SIG-M5 treated with dmso at 0.1 percent for 504 hours (cell line): ENCODE results near the gene ERBB3.

ENCODE experiments used
- DNase-seq: peaks from one replicate; lab custom pipeline; 2025; ENCODE audit not compliant: unreplicated experiment; lab: John Stamatoyannopoulos, UW

ERBB3 gene

DNA sequence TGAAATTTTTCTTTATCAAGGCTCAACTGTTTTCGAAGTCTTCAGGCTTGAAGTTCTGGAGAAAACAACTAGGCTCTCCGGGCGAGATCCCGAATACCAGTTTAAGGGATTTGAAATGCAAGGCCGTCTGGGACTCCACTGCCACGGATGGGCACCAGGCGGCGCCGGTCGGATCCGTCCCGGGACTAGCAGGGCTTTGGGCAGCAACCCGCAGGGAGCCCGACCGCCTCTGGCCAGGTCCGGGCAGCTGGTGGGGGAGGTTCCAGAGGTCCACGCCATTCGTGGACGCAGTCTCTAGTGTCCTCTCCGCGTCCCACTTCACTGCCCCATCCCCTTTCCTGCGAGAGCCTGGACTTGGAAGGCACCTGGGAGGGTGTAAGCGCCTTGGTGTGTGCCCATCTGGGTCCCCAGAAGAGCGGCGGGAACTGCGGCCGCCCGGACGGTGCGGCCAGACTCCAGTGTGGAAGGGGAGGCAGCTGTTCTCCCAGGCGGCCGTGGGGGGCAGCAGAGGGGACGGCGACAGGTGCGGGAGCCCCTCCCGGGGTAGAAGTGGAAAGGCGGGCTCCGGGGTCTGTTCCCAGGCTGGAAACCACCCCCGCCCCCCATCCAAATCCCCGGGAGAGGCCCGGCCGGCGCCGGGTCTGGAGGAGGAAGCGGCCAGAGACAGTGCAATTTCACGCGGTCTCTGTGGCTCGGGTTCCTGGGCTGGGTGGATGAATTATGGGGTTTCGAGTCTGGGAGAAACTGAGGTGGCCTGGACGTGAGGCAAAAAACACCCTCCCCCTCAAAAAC lies 838 bp upstream of the ERBB3 start:
- DNase-seq: peak; percentile 54

DNA sequence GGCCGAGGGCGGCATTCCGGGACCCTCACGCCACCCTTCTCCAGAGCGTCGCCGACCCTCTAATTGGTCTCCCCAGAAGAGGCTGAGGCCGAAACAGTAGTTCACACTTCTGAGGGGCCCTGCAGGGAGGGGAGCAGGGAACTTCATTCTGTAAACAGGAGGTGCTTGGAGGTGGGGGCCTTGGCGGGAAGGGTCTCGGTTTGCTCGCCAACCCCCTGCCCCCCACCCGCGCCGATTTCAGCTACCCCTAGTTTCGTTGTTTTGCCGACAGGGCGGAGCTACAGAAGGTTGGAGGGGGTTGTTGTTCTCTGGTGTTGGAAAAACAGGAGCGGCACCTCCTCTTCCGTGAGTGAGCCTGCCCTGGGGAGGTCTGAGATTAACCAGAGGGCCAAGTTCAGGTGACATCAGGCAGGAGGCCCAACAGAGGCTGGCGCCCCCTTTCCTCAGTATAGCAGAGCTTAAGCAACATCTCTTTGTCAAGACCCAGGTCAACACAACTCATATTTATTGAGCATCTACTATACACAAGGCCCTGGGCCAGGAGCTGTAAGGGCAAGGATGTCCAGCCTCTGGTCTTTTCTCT lies 682 bp downstream of the ERBB3 start:
- no peak for DNase-seq

DNA sequence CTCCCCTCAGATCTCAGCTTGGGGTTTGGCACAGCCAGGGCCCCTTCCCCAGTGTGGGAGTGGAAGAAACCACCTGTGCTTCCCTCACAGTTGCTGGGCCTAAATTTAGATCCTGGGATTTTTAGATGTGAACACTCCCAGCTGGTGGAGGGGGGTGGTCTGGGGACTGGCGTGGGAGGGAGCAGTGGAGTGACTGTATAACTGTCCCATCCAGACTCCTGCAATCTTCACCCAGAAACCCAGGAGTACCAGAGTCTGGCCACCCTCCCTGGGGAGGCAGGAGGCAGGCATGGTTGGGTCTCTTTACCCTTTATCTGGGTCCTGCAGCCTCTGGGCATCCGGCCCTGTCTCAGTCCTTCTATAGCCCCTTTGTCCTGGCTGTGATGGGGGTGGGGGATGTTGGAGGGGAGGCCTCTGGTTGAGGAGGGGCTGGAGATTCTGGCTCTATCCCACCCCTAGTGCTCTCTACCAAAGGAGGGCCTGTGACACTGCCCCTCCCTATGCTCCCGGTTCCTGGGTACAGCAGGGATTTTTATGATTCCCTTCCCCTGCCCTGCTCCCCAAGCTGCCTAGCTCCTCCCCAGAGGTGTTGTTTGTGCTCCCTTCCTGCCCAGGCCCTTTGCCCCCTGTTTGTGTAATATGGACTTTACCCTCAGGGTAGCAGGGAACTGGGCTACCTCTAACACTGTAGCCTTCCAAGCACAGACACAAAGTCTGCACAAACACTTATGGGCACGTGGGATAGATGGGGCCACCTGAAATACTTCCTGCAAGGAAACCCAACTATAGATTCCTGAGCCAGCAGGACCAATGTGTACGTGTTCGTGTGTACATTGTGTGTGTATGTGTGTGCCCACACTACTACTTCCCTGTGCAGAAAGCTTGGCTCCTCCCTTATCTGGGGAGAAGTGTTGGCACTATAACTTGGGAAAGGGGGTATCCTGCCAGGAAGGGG lies 1.7 kb downstream of the ERBB3 start:
- DNase-seq: no peak

DNA sequence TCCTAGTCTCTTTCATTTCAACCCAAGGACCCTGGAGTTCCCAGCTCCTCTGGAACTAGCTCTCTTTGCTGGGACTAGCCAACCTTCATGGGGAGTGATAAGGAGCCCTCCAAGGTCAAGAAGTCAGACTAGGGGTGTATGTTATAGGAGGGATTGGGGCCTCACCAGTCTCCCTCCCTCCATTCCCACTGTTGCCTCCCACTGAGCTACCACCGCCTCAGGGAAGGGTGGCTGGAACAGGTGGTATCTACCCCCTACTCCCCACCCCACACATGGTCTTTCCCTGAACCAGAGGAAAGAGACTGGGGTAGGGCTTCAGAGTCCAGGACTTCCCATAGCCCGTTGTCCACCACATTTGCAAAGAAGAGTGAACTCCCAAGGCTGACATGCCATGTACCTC lies 2.4 kb downstream of the ERBB3 start:
- DNase-seq: no peak

DNA sequence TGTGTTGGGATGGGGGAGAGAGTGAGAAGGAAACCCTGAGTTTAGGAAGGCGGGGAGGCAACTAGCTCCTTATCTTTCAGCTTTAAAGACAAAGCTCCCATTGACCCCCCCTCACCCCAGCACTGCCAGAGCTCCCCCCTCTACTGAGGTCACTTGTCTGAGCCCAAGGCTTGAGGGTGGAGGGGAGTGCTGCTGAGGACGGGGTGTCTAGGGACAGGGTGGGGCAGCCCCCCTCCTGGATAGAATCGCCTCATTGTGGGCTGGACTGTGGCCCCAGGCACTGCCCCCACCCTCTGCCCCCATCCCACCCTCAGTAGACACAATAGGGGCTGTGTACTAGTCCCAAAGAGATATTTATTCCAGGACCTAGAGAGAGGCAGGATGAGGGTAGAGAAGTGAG lies 3.0 kb downstream of the ERBB3 start:
- DNase-seq: no peak

DNA sequence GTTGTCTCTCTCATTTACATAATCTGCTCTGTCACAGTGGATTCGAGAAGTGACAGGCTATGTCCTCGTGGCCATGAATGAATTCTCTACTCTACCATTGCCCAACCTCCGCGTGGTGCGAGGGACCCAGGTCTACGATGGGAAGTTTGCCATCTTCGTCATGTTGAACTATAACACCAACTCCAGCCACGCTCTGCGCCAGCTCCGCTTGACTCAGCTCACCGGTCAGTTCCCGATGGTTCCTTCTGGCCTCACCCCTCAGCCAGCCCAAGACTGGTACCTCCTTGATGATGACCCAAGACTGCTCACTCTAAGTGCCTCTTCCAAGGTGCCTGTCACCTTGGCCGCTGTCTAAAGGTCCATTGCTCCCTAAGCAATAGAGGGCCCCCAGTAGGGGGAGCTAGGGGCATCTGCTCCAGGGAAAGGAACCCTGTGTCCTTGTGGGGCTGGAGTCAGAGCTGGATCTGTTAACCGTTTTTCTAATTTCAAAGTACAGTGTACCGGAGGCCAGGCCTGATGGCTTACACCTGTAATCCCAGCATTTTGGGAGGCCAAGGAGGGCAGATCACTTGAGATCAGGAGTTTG lies 5.1 kb downstream of the ERBB3 start:
- DNase-seq: peak; percentile 50

DNA sequence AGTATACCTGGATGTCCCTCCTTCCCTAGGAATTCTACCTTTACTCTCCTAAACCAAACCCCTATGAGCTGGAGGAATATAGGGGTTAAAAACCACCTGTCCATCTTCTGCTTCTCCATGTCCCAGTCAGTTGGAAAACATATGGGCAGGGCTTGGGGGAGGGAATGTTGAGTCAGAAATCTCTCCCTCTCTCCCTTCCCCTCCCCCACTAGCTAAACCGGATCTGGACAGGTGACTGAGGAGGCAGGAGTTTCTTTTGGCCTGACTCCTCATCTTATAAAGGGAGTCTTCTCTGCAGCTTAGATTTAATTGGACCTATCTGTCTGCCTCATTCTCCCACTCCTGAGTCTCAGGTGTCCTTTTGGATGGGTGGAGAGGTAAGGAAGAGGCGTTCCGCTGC lies 6.1 kb downstream of the ERBB3 start:
- peak; percentile 31 for DNase-seq

DNA sequence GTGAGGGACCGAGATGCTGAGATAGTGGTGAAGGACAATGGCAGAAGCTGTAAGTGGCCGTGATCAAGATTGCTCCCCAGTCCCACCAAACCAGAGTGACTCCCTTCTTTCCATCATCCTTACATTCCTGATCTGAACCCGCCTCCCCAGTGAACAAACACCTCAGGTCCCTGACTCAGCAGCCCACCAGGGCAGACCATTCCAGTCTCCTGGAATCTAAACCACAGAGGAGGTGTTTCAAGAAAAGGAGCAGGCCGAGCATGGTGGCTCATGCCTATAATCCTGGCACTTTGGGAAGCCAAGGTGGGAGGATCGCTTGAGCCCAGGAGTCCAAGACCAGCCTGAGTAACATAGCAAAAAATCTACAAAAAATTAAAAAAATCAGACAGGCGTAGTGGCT lies 6.6 kb downstream of the ERBB3 start:
- no peak for DNase-seq

DNA sequence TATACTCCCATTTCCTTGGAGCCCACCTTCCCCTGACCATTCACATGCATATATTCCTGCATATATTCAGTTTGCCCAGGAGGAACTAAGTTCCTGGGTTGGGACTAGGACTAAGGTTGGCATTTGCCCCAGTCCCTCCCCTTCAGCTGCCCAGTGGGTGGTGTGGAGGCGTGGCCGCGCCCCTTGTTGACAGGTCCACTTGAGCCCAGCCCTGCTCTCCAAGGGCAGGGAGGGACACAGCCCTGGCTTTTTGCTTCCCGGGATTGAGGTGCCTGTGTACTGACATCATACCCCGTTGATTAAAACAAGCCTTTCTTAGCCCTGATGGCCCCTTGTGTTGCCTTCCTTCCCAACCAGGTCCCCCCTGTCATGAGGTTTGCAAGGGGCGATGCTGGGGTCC lies 7.3 kb downstream of the ERBB3 start:
- DNase-seq: no peak

DNA sequence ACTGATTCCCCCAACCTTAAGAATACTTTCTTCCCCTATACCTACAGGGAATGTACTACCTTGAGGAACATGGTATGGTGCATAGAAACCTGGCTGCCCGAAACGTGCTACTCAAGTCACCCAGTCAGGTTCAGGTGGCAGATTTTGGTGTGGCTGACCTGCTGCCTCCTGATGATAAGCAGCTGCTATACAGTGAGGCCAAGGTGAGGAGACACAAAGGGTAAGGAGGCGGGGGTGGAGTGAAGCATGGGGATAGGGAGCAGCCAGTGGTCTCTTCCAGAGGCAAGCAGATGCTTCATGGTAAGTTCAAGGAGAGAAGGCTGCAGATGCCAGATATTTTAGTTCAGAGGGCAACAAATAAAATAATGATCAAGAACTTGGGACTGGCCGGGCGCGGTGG lies 17.8 kb downstream of the ERBB3 start:
- no peak for DNase-seq

DNA sequence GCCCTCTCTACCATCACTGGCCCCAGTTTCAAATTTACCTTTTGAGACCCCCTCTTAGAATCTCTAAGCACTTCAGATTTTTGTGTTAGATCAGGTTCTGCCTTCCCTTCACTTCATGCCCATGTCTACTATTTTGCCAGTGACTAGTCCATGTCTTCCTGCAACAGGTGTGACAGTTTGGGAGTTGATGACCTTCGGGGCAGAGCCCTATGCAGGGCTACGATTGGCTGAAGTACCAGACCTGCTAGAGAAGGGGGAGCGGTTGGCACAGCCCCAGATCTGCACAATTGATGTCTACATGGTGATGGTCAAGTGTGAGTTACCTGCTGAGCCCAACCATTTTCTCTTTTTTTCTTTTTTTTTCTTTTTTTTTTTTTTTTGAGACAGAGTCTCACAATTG lies 18.6 kb downstream of the ERBB3 start:
- no peak for DNase-seq

DNA sequence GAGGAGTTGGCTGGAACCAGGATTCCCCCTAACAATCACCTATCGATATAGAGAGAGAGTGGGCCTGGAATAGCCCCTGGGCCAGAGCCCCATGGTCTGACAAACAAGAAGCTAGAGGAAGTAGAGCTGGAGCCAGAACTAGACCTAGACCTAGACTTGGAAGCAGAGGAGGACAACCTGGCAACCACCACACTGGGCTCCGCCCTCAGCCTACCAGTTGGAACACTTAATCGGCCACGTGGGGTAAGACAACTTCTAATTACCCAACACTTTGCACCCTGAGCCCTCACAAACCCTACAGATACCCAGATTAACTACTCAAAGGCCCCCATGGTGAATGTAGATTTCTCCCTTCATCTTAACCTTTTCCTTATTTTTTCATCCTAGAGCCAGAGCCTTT lies 19.8 kb downstream of the ERBB3 start:
- no peak for DNase-seq

DNA sequence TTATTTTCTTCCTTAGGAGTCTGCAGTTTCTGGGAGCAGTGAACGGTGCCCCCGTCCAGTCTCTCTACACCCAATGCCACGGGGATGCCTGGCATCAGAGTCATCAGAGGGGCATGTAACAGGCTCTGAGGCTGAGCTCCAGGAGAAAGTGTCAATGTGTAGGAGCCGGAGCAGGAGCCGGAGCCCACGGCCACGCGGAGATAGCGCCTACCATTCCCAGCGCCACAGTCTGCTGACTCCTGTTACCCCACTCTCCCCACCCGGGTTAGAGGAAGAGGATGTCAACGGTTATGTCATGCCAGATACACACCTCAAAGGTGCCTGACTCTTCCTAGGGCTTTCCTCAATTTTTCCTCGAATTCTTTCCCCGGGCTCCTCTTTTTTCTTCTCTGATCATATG lies 21.1 kb downstream of the ERBB3 start:
- DNase-seq: no peak

DNA sequence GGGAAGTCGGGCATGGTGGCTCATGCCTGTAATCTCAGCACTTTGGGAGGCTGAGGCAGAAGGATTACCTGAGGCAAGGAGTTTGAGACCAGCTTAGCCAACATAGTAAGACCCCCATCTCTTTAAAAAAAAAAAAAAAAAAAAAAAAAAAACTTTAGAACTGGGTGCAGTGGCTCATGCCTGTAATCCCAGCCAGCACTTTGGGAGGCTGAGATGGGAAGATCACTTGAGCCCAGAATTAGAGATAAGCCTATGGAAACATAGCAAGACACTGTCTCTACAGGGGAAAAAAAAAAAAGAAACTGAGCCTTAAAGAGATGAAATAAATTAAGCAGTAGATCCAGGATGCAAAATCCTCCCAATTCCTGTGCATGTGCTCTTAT lies 22.7 kb downstream of the ERBB3 start:
- DNase-seq: no peak

DNA sequence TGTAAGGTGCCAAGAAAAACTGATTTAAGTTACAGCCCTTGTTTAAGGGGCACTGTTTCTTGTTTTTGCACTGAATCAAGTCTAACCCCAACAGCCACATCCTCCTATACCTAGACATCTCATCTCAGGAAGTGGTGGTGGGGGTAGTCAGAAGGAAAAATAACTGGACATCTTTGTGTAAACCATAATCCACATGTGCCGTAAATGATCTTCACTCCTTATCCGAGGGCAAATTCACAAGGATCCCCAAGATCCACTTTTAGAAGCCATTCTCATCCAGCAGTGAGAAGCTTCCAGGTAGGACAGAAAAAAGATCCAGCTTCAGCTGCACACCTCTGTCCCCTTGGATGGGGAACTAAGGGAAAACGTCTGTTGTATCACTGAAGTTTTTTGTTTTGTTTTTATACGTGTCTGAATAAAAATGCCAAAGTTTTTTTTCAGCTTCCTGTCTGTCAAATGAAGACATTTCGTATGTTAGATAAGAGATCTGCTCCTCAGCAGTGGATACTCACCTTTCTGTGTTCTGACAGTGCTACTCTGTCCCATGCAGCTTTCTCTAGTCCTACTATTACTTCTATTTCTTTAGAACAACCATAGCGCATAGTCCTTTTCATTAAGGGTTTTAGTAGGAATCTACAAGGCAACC lies 23.2 kb downstream of the ERBB3 start:
- DNase-seq: no peak

DNA sequence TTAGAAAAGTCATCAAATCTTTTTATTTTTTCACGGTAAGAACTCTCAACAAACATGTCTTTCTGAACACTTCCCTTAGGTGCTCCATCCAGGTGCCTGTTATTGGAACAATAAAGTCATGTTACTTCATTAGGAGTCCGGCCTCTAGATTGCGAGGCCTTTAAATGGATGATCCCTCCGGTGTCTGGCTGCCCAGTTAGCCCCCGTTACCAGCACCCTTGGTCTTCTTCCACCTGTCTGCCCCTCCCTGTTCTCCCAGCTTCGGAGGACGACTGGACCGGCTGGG lies 23.8 kb downstream of the ERBB3 start:
- no peak for DNase-seq

DNA sequence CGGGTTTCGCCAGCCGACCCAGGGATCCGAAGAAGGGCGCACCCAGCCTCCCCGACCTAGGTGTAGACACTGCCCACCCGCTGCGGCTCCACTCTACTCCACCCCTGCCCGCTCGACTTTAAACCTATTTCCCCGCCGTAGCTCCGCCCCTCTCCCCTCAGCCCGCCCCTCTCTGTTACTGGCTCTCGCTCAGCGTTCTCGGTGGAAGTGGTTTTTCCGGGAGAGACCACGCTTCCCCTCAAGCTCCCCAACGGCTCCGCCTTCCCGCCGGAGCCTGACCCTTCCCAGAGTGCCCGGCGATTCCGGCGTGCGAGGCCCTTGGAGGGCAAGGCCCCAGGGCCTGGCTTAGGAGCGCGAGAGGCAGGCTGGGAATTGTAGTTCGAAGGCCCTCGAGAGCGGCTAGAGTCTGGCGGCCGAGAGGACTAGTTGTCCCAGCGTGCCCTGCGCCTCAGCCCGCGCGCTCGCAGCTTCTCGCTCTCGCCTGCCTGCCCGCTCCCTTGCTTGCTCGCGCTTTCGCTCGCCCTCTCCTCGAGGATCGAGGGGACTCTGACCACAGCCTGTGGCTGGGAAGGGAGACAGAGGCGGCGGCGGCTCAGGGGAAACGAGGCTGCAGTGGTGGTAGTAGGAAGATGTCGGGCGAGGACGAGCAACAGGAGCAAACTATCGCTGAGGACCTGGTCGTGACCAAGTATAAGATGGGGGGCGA lies 24.3 kb downstream of the ERBB3 start, which contains the start of gene PA2G4:
Gene PA2G4 (plus strand): TSS at position 451 of the 706 bp plus-strand sequence. CDS start 179 bp downstream, at position 630.
- DNase-seq: peak; percentile 99

DNA sequence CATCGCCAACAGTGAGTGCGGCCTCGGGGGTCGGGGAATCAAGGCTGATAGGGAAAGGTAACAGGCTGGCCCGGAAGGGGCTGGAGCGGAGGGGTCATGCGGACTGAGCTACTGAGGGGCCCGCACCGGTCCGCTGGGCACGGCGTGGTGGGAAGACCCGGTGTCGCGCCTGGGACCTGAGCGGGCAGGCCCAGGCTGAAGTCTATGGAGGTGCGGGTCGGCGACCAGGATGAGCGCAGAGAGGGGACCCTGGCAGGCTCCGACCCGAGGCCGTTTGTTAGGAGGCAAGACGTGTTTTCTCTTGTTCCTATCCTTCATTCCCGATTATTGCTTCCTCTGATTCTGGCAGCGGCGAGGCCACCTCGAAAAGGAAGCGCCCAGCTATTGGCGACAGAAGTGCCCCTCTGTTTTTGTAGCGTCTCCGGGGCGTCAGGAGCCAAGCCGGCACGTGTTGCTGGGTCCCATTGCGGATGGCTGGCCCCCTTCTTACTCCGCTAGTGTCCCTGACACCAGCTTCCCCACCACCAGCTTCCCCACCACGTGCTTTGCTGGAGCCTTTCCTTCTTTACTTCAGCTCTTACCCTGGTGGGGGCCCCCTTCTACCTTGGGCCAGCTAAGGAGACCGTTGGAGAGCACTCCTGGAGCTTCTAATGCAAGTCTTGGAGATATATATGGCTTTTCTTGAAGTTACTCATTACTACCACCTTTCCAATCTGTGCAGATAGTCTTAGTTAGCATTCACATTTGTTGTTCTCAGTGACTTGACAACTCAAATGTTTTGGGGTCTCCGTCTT lies 25.0 kb downstream of the ERBB3 start:
- DNase-seq: peak; percentile 52

DNA sequence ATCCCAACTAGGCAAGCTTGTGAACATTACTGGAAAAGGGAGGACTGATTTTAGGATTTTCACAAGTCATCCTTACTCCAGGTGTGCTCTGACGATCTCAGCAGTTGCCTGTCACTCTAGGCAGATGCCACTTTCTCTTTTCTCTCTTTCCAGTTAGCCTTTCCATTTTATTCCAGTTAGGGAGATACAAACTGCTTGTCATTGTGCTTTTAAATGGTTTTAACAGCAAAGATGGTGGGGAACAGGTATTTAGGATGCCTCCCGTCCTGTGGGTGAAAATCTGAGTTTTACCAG lies 25.6 kb downstream of the ERBB3 start:
- no peak for DNase-seq

DNA sequence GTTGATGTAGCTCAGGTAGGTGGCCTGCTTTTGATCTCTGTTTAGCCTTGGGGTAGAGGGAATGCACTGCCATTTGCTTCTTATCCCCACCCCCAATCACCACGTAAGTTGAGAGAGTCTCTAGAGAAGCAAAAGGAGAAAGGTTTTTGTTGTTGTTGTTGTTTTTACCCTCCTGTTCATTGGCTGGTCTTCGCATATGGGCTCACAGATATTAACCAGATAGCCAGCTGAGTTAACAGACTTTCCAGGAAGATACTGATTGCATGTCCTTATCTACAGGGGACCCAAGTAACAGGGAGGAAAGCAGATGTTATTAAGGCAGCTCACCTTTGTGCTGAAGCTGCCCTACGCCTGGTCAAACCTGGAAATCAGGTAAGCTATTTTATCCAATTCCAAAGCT lies 27.3 kb downstream of the ERBB3 start:
- DNase-seq: no peak
